NCI-H1048 (cell line): ENCODE results near the gene IMP3.
"Not testable (repeated sequence)": the region's sequence is repeated elsewhere in the genome, so short reads cannot be mapped to it uniquely, and the experiment has no call there.

Source experiments
- DNase-seq: peaks from one replicate; lab custom pipeline; 2025; lab: John Stamatoyannopoulos, UW

IMP3 gene

GRCh38 chr15:75639709-75640482 is at the start of gene IMP3:
Gene IMP3 (minus strand): TSS chr15:75640224. CDS start chr15:75640168, 56 bp downstream.
- DNase-seq = peak; percentile 96

GRCh38 chr15:75689429-75689828 is 49.4 kb upstream of the IMP3 start:
- DNase-seq = not testable (repeated sequence)

GRCh38 chr15:75688831-75689230 is 48.8 kb upstream of the IMP3 start:
- DNase-seq = no peak

- no peak for DNase-seq
Observed at GRCh38 chr15:75688278-75688557, 48.2 kb upstream of the IMP3 start.

GRCh38 chr15:75687486-75688277 is 47.7 kb upstream of the IMP3 start:
- no peak for DNase-seq

- DNase-seq = peak; percentile 34
Observed at GRCh38 chr15:75686212-75686642, 46.2 kb upstream of the IMP3 start.

- DNase-seq = no peak
Observed at GRCh38 chr15:75685195-75685594, 45.2 kb upstream of the IMP3 start.

GRCh38 chr15:75684648-75685047 is 44.6 kb upstream of the IMP3 start:
- DNase-seq = no peak

GRCh38 chr15:75683646-75684312 is 43.8 kb upstream of the IMP3 start:
- not testable (repeated sequence) for DNase-seq

- no peak for DNase-seq
Observed at GRCh38 chr15:75682181-75683135, 42.4 kb upstream of the IMP3 start.

GRCh38 chr15:75680007-75680789 is 40.2 kb upstream of the IMP3 start:
- DNase-seq = no peak

GRCh38 chr15:75678324-75678690 is 38.3 kb upstream of the IMP3 start:
- not testable (repeated sequence) for DNase-seq

GRCh38 chr15:75677465-75678323 is 37.7 kb upstream of the IMP3 start:
- no peak for DNase-seq

GRCh38 chr15:75676688-75677464 is 36.9 kb upstream of the IMP3 start:
- no peak for DNase-seq

- DNase-seq = no peak
Observed at GRCh38 chr15:75675579-75676404, 35.8 kb upstream of the IMP3 start.

- no peak for DNase-seq
Observed at GRCh38 chr15:75674366-75674765, 34.3 kb upstream of the IMP3 start.

GRCh38 chr15:75673426-75674235 is 33.6 kb upstream of the IMP3 start:
- DNase-seq = no peak
